NT2/D1 (cell line): ENCODE measurements around the gene ERC2.
"Not testable (repeated sequence)": the region's sequence is repeated elsewhere in the genome, so short reads cannot be mapped to it uniquely, and the experiment has no call there.

Source experiments
- DNase-seq: peaks from one replicate; pipeline ENCODE4 v3.0.0-alpha.2; 2011; ENCODE audit warnings: low read depth, low spot score
- H3K27me3 ChIP-seq: 2 replicates; pipeline ENCODE4 v1.6.0; 2011; ENCODE audit warnings: mild to moderate bottlenecking; ENCODE audit not compliant: insufficient read length, insufficient read depth
- H3K36me3 ChIP-seq: 2 replicates; pipeline ENCODE4 v1.6.1; 2011; ENCODE audit warnings: mild to moderate bottlenecking, low read length, mixed read lengths; ENCODE audit not compliant: insufficient read depth, insufficient read length
- H3K4me1 ChIP-seq: 2 replicates; pipeline ENCODE4 v1.5.1; 2011; ENCODE audit not compliant: insufficient read depth, insufficient read length
- H3K4me3 ChIP-seq: 2 replicates; pipeline ENCODE4 v1.5.1; 2011; ENCODE audit warnings: low read depth; ENCODE audit not compliant: insufficient read length
- H3K9ac ChIP-seq: 2 replicates; pipeline ENCODE4 v1.6.0; 2011; ENCODE audit warnings: low read depth; ENCODE audit not compliant: insufficient read length
- H3K9me3 ChIP-seq: 2 replicates; pipeline ENCODE4 v1.5.1; 2011; ENCODE audit warnings: mild to moderate bottlenecking, low read length; ENCODE audit not compliant: insufficient read depth
- SUZ12 ChIP-seq: IDR thresholded peaks from 2 replicates; pipeline ENCODE4 v1.6.1; 2011; ENCODE audit not compliant: insufficient read length, insufficient read depth; ENCODE audit errors: extremely low read depth
- YY1 ChIP-seq: IDR thresholded peaks from 2 replicates; pipeline ENCODE4 v1.6.1; 2011; ENCODE audit not compliant: insufficient read length, insufficient read depth
- ZNF274 ChIP-seq: IDR thresholded peaks from 2 replicates; pipeline ENCODE4 v1.6.1; 2011; ENCODE audit warnings: mild to moderate bottlenecking, low read depth, low read length

ERC2 gene

DNA sequence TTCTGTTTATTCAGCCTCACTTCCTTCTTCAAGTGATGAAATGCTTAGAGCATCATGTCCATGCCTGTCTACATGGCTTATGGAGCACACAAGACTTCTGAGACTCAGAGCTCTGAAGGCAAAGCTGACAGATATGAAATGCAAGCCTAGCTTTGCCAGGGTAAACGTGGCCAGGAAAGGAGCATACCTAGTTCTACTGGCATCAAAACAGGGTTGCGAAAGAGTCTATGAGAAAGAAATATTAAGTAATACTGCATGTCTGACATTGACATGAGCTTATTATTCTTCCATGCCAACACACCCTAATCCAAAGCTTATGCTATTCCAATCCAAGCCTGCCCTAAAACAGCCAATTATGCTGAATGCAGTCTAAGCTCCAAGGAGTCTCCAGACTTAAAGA is 391.5 kb downstream of the ERC2 start:
- no peak for DNase-seq
- H3K9ac ChIP-seq: no peak overlapping the region
- H3K27me3 ChIP-seq: no peaks in the 10 kb centered on the region
- no peaks in the 10 kb centered on the region for H3K4me1 ChIP-seq
- H3K36me3 ChIP-seq: no peaks in the 10 kb centered on the region
- no peak overlapping the region for H3K4me3 ChIP-seq
- TF ChIP-seq YY1 (no peak), SUZ12 (no peak), ZNF274 (no peak)
- no peaks in the 10 kb centered on the region for H3K9me3 ChIP-seq

DNA sequence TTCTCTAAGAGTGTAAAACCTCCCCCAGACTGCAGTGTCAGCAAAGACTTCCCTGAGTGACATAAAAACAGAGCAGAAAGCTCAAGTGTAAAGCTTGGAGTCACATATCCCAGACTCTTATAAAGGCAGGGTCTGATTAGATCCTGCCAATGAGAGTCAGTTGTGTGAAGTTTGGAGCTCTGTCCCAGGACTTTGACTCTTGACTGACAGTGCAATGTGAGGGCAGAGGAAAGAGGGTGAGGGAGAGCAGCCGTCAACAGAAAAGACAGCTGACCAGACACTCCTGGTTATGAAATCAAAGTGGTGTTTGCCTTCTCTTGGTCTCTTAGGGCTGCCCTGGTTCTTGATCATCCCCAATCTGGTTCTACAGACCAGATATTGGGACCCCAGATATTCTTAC is 393.2 kb downstream of the ERC2 start:
- no peaks in the 10 kb centered on the region for H3K36me3 ChIP-seq
- no peak overlapping the region for H3K9ac ChIP-seq
- no peak for DNase-seq
- TF ChIP-seq SUZ12 (no peak), ZNF274 (no peak), YY1 (no peak)
- H3K9me3 ChIP-seq: no peaks in the 10 kb centered on the region
- H3K4me3 ChIP-seq: no peak overlapping the region
- H3K27me3 ChIP-seq: no peaks in the 10 kb centered on the region
- H3K4me1 ChIP-seq: no peaks in the 10 kb centered on the region

- no peak for DNase-seq
- Histone ChIP-seq H3K4me3 (no peak overlapping the region), H3K9ac (no peak overlapping the region), H3K27me3 (no peaks in the 10 kb centered on the region), H3K9me3 (no peaks in the 10 kb centered on the region), H3K4me1 (no peaks in the 10 kb centered on the region), H3K36me3 (no peaks in the 10 kb centered on the region)
- TF ChIP-seq ZNF274: no peak
- no peak for TF ChIP-seq SUZ12
- TF ChIP-seq YY1: no peak
These were observed 398.5 kb downstream of the ERC2 start for GRCh38 chr3:56069766-56070165.

DNA sequence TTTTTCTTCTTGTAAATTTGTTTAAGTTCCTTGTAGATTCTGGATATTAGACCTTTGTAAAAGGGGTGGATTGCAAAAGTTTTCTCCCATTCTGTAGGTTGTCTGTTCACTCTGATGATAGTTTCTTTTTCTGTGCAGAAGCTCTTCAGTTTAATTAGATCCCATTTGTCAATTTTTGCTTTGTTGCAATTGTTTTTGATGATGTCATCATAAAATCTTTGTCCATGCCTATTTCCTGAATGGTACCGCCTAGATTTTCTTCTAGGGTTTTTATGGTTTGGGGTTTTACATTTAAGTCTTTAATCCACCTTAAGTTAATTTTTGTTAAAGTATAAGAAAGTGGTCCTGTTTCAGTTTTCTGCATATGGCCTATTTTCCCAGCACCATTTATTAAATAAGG is 401.9 kb downstream of the ERC2 start:
- not testable (repeated sequence) for H3K36me3 ChIP-seq, DNase-seq, H3K4me3 ChIP-seq, H3K27me3 ChIP-seq, H3K9ac ChIP-seq, H3K9me3 ChIP-seq, H3K4me1 ChIP-seq

DNA sequence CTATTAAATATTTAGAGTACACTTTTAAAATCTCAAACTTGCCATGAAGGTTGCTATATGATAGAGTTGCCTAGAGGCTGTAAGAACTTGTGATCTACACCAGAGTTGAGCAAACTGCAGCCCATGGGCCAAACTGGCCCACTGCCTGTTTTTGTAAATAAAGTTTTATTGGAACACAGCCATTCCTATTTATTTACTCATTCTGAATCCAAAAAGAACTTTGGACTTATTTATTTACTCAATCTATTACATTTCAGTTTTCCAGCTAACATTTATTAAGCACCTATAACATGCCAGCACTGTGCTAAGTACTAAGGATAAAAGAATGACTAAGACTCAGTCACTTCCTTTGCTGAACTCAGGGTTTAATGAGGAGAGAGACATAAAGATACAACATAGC is 403.6 kb downstream of the ERC2 start:
- Histone ChIP-seq H3K27me3 (no peaks in the 10 kb centered on the region), H3K4me3 (no peak overlapping the region), H3K9ac (no peak overlapping the region), H3K9me3 (no peaks in the 10 kb centered on the region), H3K4me1 (no peaks in the 10 kb centered on the region), H3K36me3 (no peaks in the 10 kb centered on the region)
- TF ChIP-seq YY1: no peak
- DNase-seq: no peak

- H3K9me3 ChIP-seq: no peaks in the 10 kb centered on the region
- H3K36me3 ChIP-seq: no peaks in the 10 kb centered on the region
- H3K9ac ChIP-seq: no peak overlapping the region
- H3K27me3 ChIP-seq: no peaks in the 10 kb centered on the region
- no peak overlapping the region for H3K4me3 ChIP-seq
- no peaks in the 10 kb centered on the region for H3K4me1 ChIP-seq
- TF ChIP-seq YY1 (no peak), ZNF274 (no peak), SUZ12 (no peak)
- no peak for DNase-seq
These were observed 407.0 kb downstream of the ERC2 start for GRCh38 chr3:56061279-56061626.

- TF ChIP-seq ZNF274 (no peak), SUZ12 (no peak), YY1 (no peak)
These were observed 407.6 kb downstream of the ERC2 start for GRCh38 chr3:56060521-56061278.

GRCh38 chr3:56059731-56060130 is 408.5 kb downstream of the ERC2 start:
- TF ChIP-seq ZNF274 (no peak), SUZ12 (no peak), YY1 (no peak)
- H3K36me3 ChIP-seq: no peaks in the 10 kb centered on the region
- no peak for DNase-seq
- no peak overlapping the region for H3K9ac ChIP-seq
- no peaks in the 10 kb centered on the region for H3K27me3 ChIP-seq
- no peaks in the 10 kb centered on the region for H3K4me1 ChIP-seq
- H3K9me3 ChIP-seq: no peaks in the 10 kb centered on the region
- H3K4me3 ChIP-seq: no peak overlapping the region

More at GRCh38 chr3:56060521-56061278, 407.6 kb downstream of the ERC2 start:
- H3K4me1 ChIP-seq: no peaks in the 10 kb centered on the region
- no peak overlapping the region for H3K9ac ChIP-seq
- H3K4me3 ChIP-seq: no peak overlapping the region
- no peaks in the 10 kb centered on the region for H3K9me3 ChIP-seq
- no peak for DNase-seq
- H3K27me3 ChIP-seq: no peaks in the 10 kb centered on the region
- no peaks in the 10 kb centered on the region for H3K36me3 ChIP-seq
